SU-DHL-6 (cell line): ENCODE measurements around the gene OR5H2.

Experiments used
- EZH2phosphoT487 ChIP-seq: fragments of 200-600 bp; sonication (generic), shearing (Covaris generic); conservative IDR thresholded peaks from 2 replicates; pipeline ENCODE4 v1.6.1; 2018; ENCODE audit warnings: mild to moderate bottlenecking, antibody characterized with exemption, low read length, moderate library complexity, mixed read lengths
- TF ChIP-seq, protein P1 (sequence below): fragments of 200-600 bp; sonication (generic); IDR thresholded peaks from one replicate; pipeline ENCODE4 v1.5.1; 2017; ENCODE audit warnings: antibody characterized with exemption, mild to moderate bottlenecking, low read length, moderate library complexity; ENCODE audit not compliant: insufficient read depth, poor library complexity, severe bottlenecking

DNA sequence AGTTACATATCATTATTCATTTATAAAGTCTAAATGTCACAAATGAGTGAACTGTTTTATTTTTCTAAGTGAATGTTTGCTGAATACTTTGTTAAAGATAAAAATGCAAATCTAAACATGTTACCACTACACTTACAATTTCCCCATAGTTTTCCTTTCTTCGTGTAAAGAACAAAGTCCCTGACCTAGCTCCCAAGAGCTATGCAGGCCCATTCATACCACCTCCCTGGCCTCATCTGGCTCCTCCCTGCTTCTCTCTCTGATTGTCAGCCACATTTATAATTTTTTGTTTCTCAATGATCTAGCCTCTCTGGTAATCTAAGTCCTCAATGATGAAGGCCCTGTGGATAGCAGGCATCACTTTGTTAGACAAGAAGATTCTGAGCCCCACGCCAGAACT lies 40.4 kb downstream of the OR5H2 start:
- TF ChIP-seq, protein P1, sequence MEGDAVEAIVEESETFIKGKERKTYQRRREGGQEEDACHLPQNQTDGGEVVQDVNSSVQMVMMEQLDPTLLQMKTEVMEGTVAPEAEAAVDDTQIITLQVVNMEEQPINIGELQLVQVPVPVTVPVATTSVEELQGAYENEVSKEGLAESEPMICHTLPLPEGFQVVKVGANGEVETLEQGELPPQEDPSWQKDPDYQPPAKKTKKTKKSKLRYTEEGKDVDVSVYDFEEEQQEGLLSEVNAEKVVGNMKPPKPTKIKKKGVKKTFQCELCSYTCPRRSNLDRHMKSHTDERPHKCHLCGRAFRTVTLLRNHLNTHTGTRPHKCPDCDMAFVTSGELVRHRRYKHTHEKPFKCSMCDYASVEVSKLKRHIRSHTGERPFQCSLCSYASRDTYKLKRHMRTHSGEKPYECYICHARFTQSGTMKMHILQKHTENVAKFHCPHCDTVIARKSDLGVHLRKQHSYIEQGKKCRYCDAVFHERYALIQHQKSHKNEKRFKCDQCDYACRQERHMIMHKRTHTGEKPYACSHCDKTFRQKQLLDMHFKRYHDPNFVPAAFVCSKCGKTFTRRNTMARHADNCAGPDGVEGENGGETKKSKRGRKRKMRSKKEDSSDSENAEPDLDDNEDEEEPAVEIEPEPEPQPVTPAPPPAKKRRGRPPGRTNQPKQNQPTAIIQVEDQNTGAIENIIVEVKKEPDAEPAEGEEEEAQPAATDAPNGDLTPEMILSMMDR, result no peak
- no peak for TF ChIP-seq EZH2phosphoT487
